H1 (cell line): ENCODE measurements around the gene WSCD1. TPM values are rescaled to one million over a fixed set of nuclear protein-coding genes. Genes with fewer than 3 reads are reported as not detected.

Experiments used
- CTCF ChIA-PET: fragments of 300-600 bp; sonication (Branson Sonifier 250); formaldehyde crosslinking; loops from one replicate; lab custom pipeline; 2021; ENCODE audit not compliant: partially characterized antibody; lab: Charles Lee
- POLR2A ChIA-PET: fragments of 300-600 bp; sonication (Branson Sonifier 250); formaldehyde crosslinking; loops from one replicate; lab custom pipeline; 2021; ENCODE audit warnings: inconsistent platforms; ENCODE audit not compliant: partially characterized antibody; lab: Charles Lee
- DNase-seq, 2 experiments: peaks; one replicate each; pipeline versions ENCODE4 v3.0.0 to v3.0.0-alpha.2; 2010 to 2022; ENCODE audit warnings: low spot score in 2 of 2, low read depth in 1 of 2, mixed read lengths in 1 of 2
- FAIRE-seq: peaks from 2 replicates; lab custom pipeline; 2011; peaks lifted over from hg19 to GRCh38; lab: Jason Lieb, UNC
- H2AFZ ChIP-seq: 2 replicates; pipeline ENCODE4 v1.8.1; 2012; ENCODE audit warnings: low read length, inconsistent platforms
- H2AK5ac ChIP-seq: 2 replicates; pipeline ENCODE4 v1.6.1; 2013; ENCODE audit warnings: low read depth, low read length
- H2BK120ac ChIP-seq: replicated peaks from 2 replicates; pipeline ENCODE3; 2013; ENCODE audit warnings: low read depth, low read length, inconsistent platforms
- H2BK12ac ChIP-seq: 2 replicates; pipeline ENCODE4 v1.6.1; 2013; ENCODE audit warnings: low read depth, low read length
- H2BK15ac ChIP-seq: 2 replicates; pipeline ENCODE4 v1.6.1; 2013; ENCODE audit warnings: low read length
- H2BK20ac ChIP-seq: 2 replicates; pipeline ENCODE4 v1.6.1; 2013; ENCODE audit warnings: low read length
- H2BK5ac ChIP-seq: 2 replicates; pipeline ENCODE4 v1.6.1; 2013; ENCODE audit warnings: low read depth, low read length
- H3K14ac ChIP-seq: 2 replicates; pipeline ENCODE4 v1.6.1; 2013; ENCODE audit warnings: inconsistent platforms; ENCODE audit not compliant: insufficient read length
- H3K18ac ChIP-seq: 2 replicates; pipeline ENCODE4 v1.6.1; 2013; ENCODE audit warnings: low read length; ENCODE audit errors: extremely low read depth
- H3K23ac ChIP-seq: 2 replicates; pipeline ENCODE4 v1.6.1; 2013; ENCODE audit warnings: inconsistent platforms; ENCODE audit not compliant: insufficient read length
- H3K23me2 ChIP-seq: 2 replicates; pipeline ENCODE4 v1.6.1; 2013; ENCODE audit warnings: low read depth, low read length
- H3K27ac ChIP-seq: 2 replicates; pipeline ENCODE4 v1.6.1; 2011; ENCODE audit warnings: low read depth, low read length, inconsistent platforms
- H3K27me3 ChIP-seq, 4 experiments: replicated peaks in 1 of 4; 1 replicate in 1 of 4; 2 replicates in 3 of 4; pipeline versions ENCODE4 v1.6.1 to v1.8.1; 2011 to 2013; ENCODE audit warnings: low read length in 3 of 4, mild to moderate bottlenecking in 3 of 4, inconsistent platforms in 2 of 4, mixed read lengths in 2 of 4, moderate library complexity in 1 of 4; ENCODE audit not compliant: control insufficient read depth in 3 of 4, insufficient read depth in 3 of 4; ENCODE audit errors: extremely low read depth in 1 of 4
- H3K36me3 ChIP-seq, 4 experiments: 2 replicates each; pipeline versions ENCODE4 v1.6.1 to v1.8.1; 2011 to 2013; ENCODE audit warnings: mild to moderate bottlenecking in 4 of 4, low read length in 3 of 4, moderate library complexity in 2 of 4, control low read depth in 1 of 4, inconsistent platforms in 1 of 4; ENCODE audit not compliant: insufficient read depth in 4 of 4, control insufficient read depth in 2 of 4
- H3K4ac ChIP-seq: replicated peaks from 2 replicates; pipeline ENCODE3; 2013; ENCODE audit warnings: low read length, low read depth, mixed read lengths, inconsistent platforms; ENCODE audit not compliant: insufficient read length
- H3K4me1 ChIP-seq, 4 experiments: replicated peaks in 1 of 4; 1 replicate in 1 of 4; 2 replicates in 3 of 4; pipeline versions ENCODE4 v1.6.1 to v1.8.1; 2011 to 2013; ENCODE audit warnings: low read length in 3 of 4, inconsistent platforms in 2 of 4, mixed read lengths in 1 of 4; ENCODE audit not compliant: insufficient read depth in 4 of 4, control insufficient read depth in 3 of 4
- H3K4me2 ChIP-seq, 2 experiments: 2 replicates each; pipeline versions ENCODE4 v1.6.1 to v1.8.1; 2011 to 2013; ENCODE audit warnings: low read depth in 2 of 2, low read length in 2 of 2, control low read depth in 1 of 2, inconsistent platforms in 1 of 2, mild to moderate bottlenecking in 1 of 2; ENCODE audit not compliant: insufficient read depth in 1 of 2
- H3K4me3 ChIP-seq, 4 experiments: fragments of 200-600, 300-600 bp in 1 of 4; sonication (generic), shearing (Covaris generic), sonication (Bioruptor Twin) in 1 of 4; 2 replicates each; pipeline versions ENCODE4 v1.5.1 to v1.8.1; 2011 to 2016; ENCODE audit warnings: low read length in 4 of 4, low read depth in 3 of 4, control low read depth in 2 of 4, inconsistent platforms in 2 of 4, mild to moderate bottlenecking in 2 of 4, mixed read lengths in 1 of 4, moderate library complexity in 1 of 4; ENCODE audit not compliant: insufficient read depth in 2 of 4; ENCODE audit errors: extremely low read depth in 1 of 4
- H3K56ac ChIP-seq: replicated peaks from 2 replicates; pipeline ENCODE3; 2013; ENCODE audit warnings: low read depth, mild to moderate bottlenecking, mixed read lengths, low read length, inconsistent platforms; ENCODE audit not compliant: insufficient read length
- H3K79me1 ChIP-seq: 2 replicates; pipeline ENCODE4 v1.6.1; 2013; ENCODE audit warnings: low read depth, low read length, control low read depth
- H3K79me2 ChIP-seq, 2 experiments: 2 replicates each; pipeline versions ENCODE4 v1.6.1 to v1.8.1; 2012 to 2013; ENCODE audit warnings: low read length in 2 of 2, mild to moderate bottlenecking in 2 of 2, inconsistent platforms in 1 of 2; ENCODE audit not compliant: insufficient read depth in 2 of 2, control insufficient read depth in 1 of 2
- H3K9ac ChIP-seq, 4 experiments: replicated peaks in 1 of 4; 1 replicate in 1 of 4; 2 replicates in 3 of 4; pipeline versions ENCODE4 v1.6.1 to v1.8.1; 2011 to 2013; ENCODE audit warnings: low read depth in 3 of 4, low read length in 3 of 4, control low read depth in 2 of 4, mild to moderate bottlenecking in 2 of 4, moderate library complexity in 2 of 4, inconsistent platforms in 1 of 4; ENCODE audit errors: extremely low read depth in 1 of 4
- H3K9me3 ChIP-seq, 2 experiments: 2 replicates each; pipeline versions ENCODE4 v1.6.1 to v1.8.1; 2012 to 2013; ENCODE audit warnings: mild to moderate bottlenecking in 2 of 2, moderate library complexity in 2 of 2, control low read depth in 1 of 2, inconsistent platforms in 1 of 2, low read depth in 1 of 2, low read length in 1 of 2, mixed read lengths in 1 of 2; ENCODE audit not compliant: insufficient read depth in 2 of 2
- H4K20me1 ChIP-seq, 2 experiments: replicated peaks in 1 of 2; 2 replicates each; pipeline versions ENCODE3 to v1.8.1; 2011 to 2013; ENCODE audit warnings: inconsistent platforms in 2 of 2, low read length in 2 of 2, mild to moderate bottlenecking in 1 of 2; ENCODE audit not compliant: insufficient read depth in 2 of 2, control insufficient read depth in 1 of 2
- H4K5ac ChIP-seq: 2 replicates; pipeline ENCODE4 v1.6.1; 2013; ENCODE audit warnings: low read length, low read depth, mixed read lengths, inconsistent platforms; ENCODE audit not compliant: insufficient read length
- H4K8ac ChIP-seq: 2 replicates; pipeline ENCODE4 v1.8.0; 2013; ENCODE audit warnings: mild to moderate bottlenecking, moderate library complexity, low read length, inconsistent platforms; ENCODE audit not compliant: insufficient read depth; ENCODE audit errors: extremely low read depth
- H4K91ac ChIP-seq: replicated peaks from 2 replicates; pipeline ENCODE3; 2013; ENCODE audit warnings: low read length, mixed read lengths, inconsistent platforms; ENCODE audit not compliant: insufficient read length
- BACH1 ChIP-seq: IDR thresholded peaks from 2 replicates; pipeline ENCODE4 v1.6.1; 2012; ENCODE audit warnings: low read length, improper control_type of control experiment
- CBX5 ChIP-seq: fragments of 300-800, 300-1000 bp; sonication (generic); IDR thresholded peaks from 2 replicates; pipeline ENCODE4 v1.7.1; 2016; ENCODE audit warnings: antibody characterized with exemption, low read length, low read depth
- CBX8 ChIP-seq: fragments of 300-800, 300-1000 bp; sonication (generic); IDR thresholded peaks from 2 replicates; pipeline ENCODE4 v1.7.1; 2016; ENCODE audit warnings: low read depth, low read length, borderline replicate concordance
- CREB1 ChIP-seq: IDR thresholded peaks from 2 replicates; pipeline ENCODE4 v1.6.1; 2012; ENCODE audit warnings: inconsistent platforms
- CTCF ChIP-seq, 3 experiments: IDR thresholded peaks; 1 replicate in 2 of 3; 2 replicates in 1 of 3; pipeline versions ENCODE4 v1.5.1 to v1.6.1; 2011; ENCODE audit warnings: low read length in 3 of 3, mild to moderate bottlenecking in 3 of 3, inconsistent platforms in 2 of 3, low read depth in 1 of 3, moderate library complexity in 1 of 3; ENCODE audit not compliant: insufficient read depth in 1 of 3; ENCODE audit errors: control extremely low read depth in 1 of 3
- GABPA ChIP-seq: IDR thresholded peaks from 2 replicates; pipeline ENCODE4 v1.6.1; 2011; ENCODE audit warnings: mild to moderate bottlenecking, low read length, moderate library complexity, borderline replicate concordance; ENCODE audit not compliant: insufficient read depth
- HDAC6 ChIP-seq: IDR thresholded peaks from one replicate; pipeline ENCODE4 v1.7.1; 2012; ENCODE audit warnings: low read depth, mild to moderate bottlenecking, inconsistent platforms, low read length, moderate library complexity
- MAX ChIP-seq: IDR thresholded peaks from 2 replicates; pipeline ENCODE4 v1.6.1; 2012; ENCODE audit warnings: inconsistent platforms
- NRF1 ChIP-seq: IDR thresholded peaks from 2 replicates; pipeline ENCODE4 v1.6.1; 2011; ENCODE audit warnings: mild to moderate bottlenecking, low read depth, low read length, improper control_type of control experiment
- SUZ12 ChIP-seq: fragments of 200-600 bp; sonication (generic); IDR thresholded peaks from 2 replicates; pipeline ENCODE4 v1.6.1; 2012; ENCODE audit warnings: mild to moderate bottlenecking, inconsistent platforms, low read length, moderate library complexity, mixed read lengths
- WGBS, 2 experiments: shearing (Covaris generic) in 1 of 2; methylation state at CpG; one replicate each; pipeline versions ENCODE4 v1.1.6 to v1.1.7; 2013 to 2015; ENCODE audit warnings: low lambda C conversion rate in 2 of 2, mixed read lengths in 2 of 2, inconsistent platforms in 1 of 2, low coverage in 1 of 2, missing lambda C conversion rate in 1 of 2; ENCODE audit not compliant: insufficient replicate concordance in 2 of 2, insufficient coverage in 1 of 2, insufficient read length in 1 of 2; ENCODE audit errors: extremely low coverage in 1 of 2, missing lambda C conversion rate in 1 of 2; 5-methylcytosine and 5-hydroxymethylcytosine counted together
- polyA plus RNA-seq, 7 experiments: library from polyadenylated mRNA; depleted of rRNA in 3 of 7; stranded (reverse) in 5 of 7; unstranded in 2 of 7; fragments of >200 nt in 5 of 7; fragments of 200-250 nt in 2 of 7; gene quantifications; 1 replicate in 5 of 7; 2 replicates in 1 of 7; 4 replicates in 1 of 7; pipeline versions ENCODE4 v1.2.1 to v1.2.3, GENCODE V29; 2011 to 2013; ENCODE audit warnings: missing spikeins in 2 of 7, mixed read lengths in 2 of 7
- total RNA-seq: library from RNA; stranded (reverse); fragmentation: NEBNext Ultra II Directional; extraction: Animal tissue kit (Norgen Biotek cat#: 25700); gene quantifications from 2 replicates; pipeline ENCODE4 v1.2.1, GENCODE V29; 2021

Gene WSCD1
- total and polyA plus RNA-seq, 2 of the 8 experiments (the other 6 are each of a cell fraction or from before 2014, with no cell fraction given) = 21.9 to 39.0 TPM

GRCh38 chr17:6102615-6103014, 32.4 kb downstream of the WSCD1 start:
- no peak overlapping the region for H2BK20ac ChIP-seq
- no peak overlapping the region for H3K14ac ChIP-seq
- WGBS, 2 experiments = 95% methylated on average over 3 of the region's 3 CpGs; no CpG with 5 or more reads in 1 of the 2 experiments
- no peak overlapping the region for H3K56ac ChIP-seq
- H3K23me2 ChIP-seq = no peaks in the 10 kb centered on the region
- H3K79me2 ChIP-seq = no peaks in the 10 kb centered on the region
- H4K20me1 ChIP-seq = no peaks in the 10 kb centered on the region
- H3K4ac ChIP-seq = no peak overlapping the region
- no peak overlapping the region for H4K91ac ChIP-seq
- H3K27me3 ChIP-seq = no peaks in the 10 kb centered on the region
- H3K9ac ChIP-seq = no peak overlapping the region
- no peak overlapping the region for H2BK15ac ChIP-seq
- ChIA-PET POLR2A (no interaction called here), CTCF (no interaction called here)
- H3K9me3 ChIP-seq = no peaks in the 10 kb centered on the region
- no peak for TF ChIP-seq GABPA
- TF ChIP-seq HDAC6 = no peak
- TF ChIP-seq MAX = no peak
- no peak for TF ChIP-seq CREB1
- TF ChIP-seq CTCF (IDR thresholded peaks at IDR 0.05; ENCODE audit: control extremely low read depth in 1 of 3, insufficient read depth in 1 of 3, low read depth in 1 of 3, low read length in 3 of 3) = no peak
- TF ChIP-seq SUZ12 = no peak
- no peak for TF ChIP-seq CBX5
- no peak for TF ChIP-seq NRF1
- TF ChIP-seq CBX8 = no peak
- no peak for TF ChIP-seq BACH1
- H4K8ac ChIP-seq = no peak overlapping the region
- peaks cover 0 to 8% (median 2%) of the 10 kb centered on the region in 4 experiments; a peak in 2 of 8 replicates for H3K36me3 ChIP-seq
- H3K79me1 ChIP-seq = no peaks in the 10 kb centered on the region
- no peak overlapping the region for H2AFZ ChIP-seq
- DNase-seq (no peak), FAIRE-seq (no peak)
- no peak overlapping the region for H3K4me3 ChIP-seq
- H2BK120ac ChIP-seq = no peak overlapping the region
- no peak overlapping the region for H3K27ac ChIP-seq
- H2BK5ac ChIP-seq = no peak overlapping the region
- no peak overlapping the region for H2AK5ac ChIP-seq
- peaks cover 2 to 22% (median 19%) of the 10 kb centered on the region in 4 experiments for H3K4me1 ChIP-seq
- H3K4me2 ChIP-seq = no peak overlapping the region; a peak in 1 of 4 replicates
- H3K18ac ChIP-seq = no peak overlapping the region
- no peak overlapping the region for H2BK12ac ChIP-seq
- no peak overlapping the region for H3K23ac ChIP-seq
- H4K5ac ChIP-seq = no peak overlapping the region
